ENCODE data around the gene IFNGR2.
A peak's percentile ranks its signal among the peaks of the same experiment; 100 is the strongest.
"Not testable (repeated sequence)": the region's sequence is repeated elsewhere in the genome, so short reads cannot be mapped to it uniquely, and the experiment has no call there.

IFNGR2 gene

DNA sequence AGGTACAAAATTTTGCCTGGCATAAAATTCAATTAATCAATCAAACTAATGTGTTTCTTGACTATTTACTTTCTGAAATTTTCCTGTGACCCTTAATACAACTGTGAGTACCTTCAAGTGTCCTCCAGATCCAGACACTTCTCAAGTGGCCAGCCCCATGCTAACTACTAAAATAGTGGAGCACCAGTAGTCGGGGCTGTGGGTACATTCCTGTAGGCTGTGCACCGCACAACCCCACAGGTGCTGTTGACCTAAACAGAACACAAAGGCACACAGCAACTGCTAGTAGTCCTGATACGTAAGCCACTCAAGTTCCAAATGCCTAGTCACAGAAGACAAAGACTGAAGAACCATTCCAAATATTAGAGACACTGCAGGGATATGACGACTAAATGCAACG lies 40.0 kb downstream of the IFNGR2 start:
- no peak for DNase-seq

DNA sequence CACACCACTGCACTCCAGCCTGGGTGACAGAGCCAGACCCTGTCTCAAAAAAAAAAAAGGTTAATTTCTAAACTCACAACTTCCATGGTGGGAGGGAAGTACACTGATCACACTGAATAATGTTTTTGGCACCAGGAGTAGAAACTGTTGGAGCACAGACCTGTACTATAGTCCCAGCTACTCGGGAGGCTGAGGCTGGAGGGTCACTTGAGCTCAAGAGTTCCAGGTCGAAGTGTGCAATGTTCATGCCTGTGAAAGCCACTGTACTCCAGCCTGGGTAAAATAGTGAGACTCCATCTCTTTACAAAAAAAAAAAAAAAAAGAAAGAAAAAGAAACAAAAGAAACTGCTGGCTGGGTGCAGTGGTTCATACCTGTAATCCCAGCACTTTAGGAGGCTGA lies 41.3 kb downstream of the IFNGR2 start:
- no peak for DNase-seq

DNA sequence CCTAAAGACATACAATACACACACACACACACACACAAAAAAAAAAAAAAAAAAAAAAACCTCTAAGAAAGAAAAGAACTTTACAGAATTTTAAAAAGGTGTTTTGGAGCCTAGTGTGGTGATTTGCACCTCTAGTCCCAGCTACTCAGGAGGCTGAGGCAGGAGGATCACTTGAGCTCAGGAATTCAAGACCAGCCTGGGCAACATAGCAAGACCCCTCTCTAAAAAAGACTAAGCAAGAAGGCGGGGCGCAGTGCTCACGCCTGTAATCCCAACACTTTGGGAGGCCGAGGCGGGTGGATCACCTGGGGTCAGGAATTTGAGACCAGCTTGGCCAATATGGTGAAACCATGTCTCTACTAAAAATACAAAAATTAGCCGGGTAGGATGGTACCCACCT lies 43.4 kb downstream of the IFNGR2 start:
- DNase-seq = not testable (repeated sequence)

DNA sequence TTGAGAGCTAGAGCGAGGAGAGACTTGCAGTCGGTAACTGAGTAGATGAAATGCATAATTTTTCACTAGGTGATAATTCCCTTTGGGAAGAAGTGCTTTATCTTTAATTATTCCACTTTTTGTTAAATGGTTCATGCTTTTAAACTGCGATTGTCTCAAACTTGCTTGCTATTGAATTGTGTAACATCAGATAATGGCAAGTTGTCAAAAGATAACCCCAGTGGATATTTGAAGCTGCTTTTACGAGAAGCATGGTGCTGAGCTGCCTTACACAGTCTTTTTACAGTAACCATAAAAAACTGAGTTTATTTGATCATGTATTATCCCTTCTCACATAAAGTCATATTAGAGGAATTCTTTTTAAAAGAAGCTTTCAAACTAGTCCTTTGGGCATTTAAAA lies 46.4 kb downstream of the IFNGR2 start:
- DNase-seq = no peak

DNA sequence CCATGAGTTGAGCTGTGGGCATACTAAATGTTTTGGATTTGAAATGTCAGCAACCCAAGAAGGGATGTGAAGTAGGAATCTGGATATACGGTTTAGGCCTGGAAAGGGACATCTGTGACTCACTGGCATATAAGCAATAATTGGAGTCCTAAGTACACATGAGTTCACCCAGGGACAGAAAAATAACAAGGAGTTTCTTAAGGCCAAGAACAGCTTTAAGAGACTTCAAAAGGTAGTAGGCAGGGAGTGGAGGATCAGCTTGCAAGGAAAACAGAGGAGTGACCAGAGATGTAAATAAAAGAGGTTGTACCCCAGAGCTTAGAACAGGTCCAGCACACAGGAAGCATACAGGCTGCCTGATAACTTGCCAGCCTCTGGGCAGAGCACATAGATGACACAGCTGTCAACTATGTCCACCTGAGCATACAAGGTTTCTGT lies 48.4 kb downstream of the IFNGR2 start:
- DNase-seq = no peak

DNA sequence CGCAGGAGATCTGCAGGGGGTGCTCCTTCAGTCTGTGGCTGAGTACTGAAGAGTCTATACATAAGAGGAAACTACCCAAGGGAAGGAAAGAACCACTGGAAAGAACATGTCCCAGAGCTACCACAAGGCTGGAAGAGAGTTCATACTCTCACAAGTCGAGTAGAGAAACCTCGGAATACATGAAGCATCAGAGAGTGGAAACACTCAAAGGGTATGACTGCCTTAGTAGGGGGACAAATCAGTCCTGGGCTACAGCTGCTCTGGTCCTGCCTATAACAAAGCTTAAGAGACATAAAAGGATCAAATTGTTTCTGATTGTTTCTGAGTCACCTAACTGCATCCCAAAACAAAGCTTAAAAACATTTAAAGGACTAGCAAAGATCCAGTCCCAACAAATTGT lies 49.1 kb downstream of the IFNGR2 start:
- no peak for DNase-seq

DNA sequence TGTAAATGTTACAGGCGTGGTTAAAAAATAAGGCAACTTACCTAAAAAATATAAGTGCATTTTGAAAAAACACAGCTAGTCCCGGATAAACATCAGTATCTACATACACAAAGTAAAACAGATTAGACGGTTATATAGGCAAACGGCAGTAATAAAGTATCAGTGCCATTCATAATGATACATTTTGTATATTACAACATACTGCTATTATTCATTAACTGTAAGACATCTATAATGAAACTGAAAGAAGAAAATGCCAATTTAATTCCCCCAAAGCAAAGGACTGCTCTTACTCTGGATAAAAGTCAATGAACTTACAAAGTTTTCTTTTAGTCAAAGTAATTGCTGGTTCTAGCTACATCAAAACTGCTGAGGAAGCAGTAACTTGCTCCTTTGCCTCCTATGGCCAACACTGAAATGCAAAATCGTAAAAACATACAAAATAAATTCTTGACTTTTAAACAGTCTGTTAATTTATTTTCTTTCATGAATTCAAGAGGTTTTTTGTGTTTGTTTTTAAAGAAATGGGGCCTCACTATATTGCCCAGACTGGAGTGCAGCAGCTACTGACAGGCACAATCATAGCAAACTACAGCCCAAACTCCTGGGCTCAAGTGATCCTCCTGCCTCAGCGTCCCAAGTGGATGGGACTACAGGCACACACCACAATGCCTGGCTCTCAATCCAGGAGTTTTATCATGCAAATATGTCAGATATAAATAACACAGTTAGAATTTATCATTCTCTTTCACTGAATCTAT lies 52.7 kb downstream of the IFNGR2 start:
- no peak for DNase-seq

DNA sequence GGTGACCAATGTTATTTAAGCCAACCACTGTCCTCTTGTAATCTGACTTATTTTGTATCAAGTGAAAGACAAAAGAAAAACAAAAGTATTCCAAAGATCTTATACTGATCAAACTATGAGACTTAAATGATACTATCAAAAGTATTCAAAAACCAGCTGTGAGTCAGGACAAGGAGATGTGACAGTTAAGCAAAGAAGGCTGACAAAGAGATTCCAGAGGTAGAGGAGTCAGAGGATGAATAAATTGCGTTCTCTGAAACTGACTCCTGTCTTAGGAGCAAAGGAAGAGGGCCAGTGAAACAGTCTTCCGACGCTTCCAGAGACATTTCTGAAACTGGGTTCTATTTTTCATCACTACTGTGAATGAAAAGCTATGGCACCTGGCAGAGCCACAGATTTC lies 55.6 kb downstream of the IFNGR2 start:
- no peak for DNase-seq

DNA sequence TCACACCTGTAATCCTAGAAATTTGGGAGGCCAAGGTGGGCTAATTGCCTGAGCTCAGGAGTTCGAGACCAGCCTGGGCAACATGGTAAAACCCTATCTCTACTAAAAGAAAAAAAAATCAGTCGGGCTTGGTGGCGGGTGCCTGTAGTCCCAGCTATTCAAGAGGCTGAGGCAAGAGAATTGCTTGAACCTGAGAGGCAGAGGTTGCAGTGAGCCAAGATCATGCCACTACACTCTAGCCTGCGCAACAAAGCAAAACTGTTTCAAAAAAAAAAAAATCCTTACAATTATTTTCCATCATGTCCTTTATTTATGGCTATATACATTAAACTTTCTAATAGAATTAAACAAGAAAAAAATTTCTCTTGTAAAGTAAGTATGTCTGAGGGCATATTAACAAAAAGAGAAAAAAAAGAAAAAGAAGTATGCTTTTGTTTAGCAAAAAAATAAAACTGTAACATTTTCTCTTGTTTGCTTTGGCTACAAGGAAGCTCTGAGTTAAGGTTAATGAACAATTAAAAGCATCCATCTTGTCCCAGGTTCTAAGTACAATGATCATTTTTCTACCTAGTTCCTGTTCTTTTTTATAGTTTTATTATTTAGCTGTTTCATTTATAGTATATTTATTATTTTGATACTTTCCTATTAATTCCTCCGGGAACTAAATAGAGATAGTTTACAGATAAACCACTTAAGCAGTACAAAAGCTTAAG lies 58.5 kb downstream of the IFNGR2 start:
- DNase-seq = no peak

DNA sequence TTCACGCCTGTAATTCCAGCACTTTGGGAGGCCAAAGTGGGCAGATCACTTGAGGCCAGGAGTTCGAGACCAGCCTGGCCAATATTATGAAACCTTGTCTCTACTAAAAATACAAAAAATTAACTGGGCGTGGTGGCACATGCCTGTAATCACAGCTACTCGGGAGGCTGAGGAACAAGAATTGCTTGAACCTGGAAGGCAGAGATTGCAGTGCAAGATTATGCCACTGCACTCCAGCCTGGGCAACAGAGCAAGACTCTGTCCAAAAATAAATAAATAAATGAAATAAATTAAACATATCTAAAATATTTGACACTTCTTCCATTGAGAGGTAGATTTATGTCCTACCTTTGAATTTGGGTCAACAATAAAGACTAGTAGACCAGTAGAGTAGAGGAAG lies 66.0 kb downstream of the IFNGR2 start:
- DNase-seq = not testable (repeated sequence)

DNA sequence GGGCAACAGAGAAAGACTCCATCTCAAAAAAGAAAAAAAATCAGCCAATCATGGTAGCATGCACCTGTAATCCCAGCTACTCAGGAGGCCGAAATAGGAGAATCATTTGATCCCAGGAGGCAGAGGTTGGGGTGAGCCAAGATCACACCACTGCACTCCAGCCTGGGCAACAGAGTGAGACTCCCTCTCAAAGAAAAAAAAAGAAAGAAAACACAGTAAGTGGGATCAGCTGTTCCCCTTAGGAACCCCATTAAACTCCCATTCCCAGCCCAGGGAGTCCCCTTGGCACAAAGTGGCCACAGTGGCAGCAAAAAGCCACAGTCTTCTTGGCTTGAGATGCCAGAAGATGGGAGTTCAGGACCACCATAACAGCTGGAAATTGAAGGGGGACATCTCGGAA lies 67.5 kb downstream of the IFNGR2 start:
- no peak for DNase-seq

DNA sequence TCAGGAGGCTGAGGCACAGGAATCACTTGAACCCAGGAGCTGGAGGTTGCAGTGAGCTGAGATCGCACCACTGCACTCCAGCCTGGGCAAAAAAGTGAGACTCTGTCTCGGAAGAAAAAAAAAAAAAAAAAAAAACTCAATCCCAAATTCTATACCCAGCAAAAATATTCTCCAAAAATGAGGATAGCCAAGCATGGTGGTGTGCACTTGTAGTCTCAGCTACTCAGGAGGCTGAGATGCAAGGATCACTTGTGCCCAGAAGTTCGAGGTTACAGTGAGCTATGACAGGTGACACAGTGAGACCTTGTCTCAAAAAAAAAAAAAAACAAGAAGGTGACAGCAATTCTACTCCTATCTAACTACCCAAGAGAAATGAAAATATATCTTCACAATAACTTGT lies 70.1 kb downstream of the IFNGR2 start:
- no peak for DNase-seq

DNA sequence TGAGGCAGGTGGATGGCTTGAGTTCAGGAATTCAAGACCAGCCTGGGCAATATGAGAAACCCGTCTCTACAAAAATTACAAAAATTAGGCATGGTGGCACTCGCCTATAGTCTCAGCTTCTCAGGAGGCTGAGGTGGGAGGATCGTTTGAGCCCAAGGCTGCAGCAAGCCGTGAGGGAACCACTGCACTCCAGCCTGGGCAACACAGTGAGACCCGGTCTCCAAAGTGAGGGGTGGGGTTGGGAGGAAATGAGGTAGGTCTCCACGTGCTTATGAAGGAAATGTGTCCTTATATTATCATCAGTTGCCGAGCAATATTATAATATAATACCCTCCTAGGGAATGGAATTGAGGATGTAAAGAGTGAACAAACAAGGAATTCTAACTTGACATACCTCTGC lies 73.9 kb downstream of the IFNGR2 start:
- DNase-seq = no peak

DNA sequence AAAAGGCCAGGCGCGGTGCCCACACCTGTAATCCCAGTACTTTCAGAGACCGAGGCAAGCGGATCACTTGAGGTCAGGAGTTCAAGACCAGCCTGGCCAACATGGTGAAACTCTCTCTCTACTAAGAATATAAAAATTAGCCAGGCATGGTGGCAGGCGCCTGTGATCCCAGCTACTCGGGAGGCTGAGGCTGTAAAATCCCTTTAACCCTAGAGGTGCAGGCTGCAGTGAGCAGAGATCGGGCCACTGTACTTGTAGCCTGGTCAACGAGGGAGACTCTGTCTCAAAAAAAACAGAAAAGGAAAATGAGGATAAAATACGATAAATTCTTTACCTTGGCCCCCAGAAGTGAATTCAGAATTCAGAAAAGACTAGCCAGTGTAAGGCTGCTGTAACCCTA lies 75.0 kb downstream of the IFNGR2 start:
- DNase-seq = no peak

DNA sequence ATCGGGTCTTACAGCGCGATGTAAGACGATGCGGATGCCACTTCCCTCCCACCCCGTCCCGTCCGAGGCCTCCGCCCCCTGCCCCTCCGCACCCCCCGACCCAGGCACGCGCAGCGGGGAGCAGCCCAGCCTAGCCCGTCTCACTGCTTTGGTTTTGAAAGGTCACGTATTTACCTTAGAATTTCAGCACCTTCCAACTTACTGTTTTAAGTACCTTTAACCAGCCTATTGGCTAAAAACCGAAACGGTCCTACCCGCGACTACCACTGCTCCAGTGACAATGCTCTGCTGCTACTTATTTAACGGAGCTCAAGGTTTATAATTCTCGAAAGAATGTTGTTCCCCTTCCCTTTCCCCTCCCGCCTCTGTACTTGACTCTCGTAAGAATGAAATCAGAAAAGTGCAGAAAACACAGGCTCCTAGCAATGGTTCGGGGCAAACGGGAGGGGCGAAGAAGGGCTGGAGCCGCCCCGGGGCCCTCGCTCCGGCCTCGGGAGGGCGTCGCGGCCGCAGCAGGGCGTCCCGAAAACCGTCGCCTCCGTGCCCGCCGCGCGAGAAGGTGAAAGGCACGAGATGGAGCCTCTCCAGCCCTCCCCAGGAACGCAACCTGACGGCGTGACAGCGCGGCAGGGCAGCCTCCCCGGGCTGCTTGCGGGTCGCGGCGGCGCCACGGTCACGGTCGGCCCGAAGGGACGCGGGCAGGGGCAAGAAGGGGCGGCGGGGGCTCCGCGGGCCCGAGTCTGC lies 75.9 kb downstream of the IFNGR2 start:
- DNase-seq = peak; percentile 70 to 79

DNA sequence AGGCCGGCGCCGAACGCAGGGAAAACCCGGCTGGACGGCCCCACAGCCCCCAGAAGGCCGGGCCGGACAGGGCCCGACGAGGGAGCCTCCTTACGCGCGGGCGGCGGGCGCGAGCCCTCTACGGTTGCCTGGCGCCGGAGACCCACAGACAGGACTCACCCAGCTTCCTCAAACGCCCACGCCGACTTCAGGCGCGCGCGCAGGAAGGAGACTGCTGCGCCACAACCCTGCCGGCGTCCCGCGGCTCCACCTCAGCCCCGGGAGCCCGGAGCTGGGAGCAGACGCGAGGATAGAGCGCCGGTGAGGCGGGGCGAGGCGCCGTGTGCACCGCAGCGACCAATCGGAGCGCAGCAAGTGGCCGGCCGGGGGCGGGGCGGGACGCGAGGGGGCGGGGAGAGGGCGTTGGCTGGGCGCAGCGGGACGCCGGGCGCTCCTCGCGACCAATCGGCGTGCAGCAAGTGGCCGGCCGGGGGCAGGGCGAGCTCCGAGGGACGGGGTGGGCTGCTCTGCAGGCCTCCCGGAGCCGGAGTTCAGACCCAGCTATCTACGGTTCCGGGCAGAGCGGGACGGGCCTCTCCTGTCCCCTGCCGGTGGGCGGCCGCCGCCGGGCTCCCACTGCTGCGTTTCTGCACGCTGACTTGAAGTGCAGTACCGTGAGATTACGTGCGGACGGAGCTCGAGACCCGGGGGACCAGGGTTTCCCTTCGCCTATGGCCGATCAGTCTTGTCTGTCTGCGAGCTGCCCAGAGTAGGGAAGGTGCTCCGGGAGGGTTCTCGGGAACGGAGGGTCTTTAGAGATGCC lies 76.7 kb downstream of the IFNGR2 start, which contains the start of gene TMEM50B:
TSS of gene TMEM50B (minus strand) at position 296 of the 802 bp plus-strand sequence. CDS start 11,089 bp downstream, outside the sequence.
- DNase-seq = peak; percentile 98 to 100

DNA sequence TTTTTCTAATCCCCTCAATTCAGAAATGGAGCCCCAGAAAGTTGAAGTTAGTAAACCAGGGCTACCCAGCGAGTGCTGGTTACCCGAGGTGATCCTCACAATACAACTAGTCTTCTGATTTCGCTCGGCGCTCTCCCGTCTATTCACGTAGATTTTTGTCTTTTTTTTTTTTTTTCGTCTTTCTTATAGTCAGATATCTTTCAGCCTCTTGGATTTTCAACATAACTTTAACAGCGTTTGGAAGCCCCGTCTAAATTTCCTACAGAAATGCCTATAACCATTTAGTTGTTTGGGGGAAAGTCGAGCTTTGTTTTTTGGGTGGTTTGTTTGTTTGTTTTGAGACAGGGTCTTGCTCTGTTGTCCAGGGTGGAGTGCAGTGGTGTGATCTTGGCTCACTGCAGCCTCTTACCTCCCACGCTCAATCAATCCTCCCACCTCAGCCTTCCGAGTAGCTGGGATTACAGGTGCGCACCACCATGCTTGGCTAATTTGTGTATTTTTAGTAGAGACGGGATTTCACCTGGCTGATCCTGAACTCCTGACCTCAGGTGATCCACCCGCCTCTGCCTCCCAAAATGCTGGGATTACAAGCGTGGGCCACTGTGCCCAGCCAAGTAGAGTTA lies 77.4 kb downstream of the IFNGR2 start:
- DNase-seq = no peak

DNA sequence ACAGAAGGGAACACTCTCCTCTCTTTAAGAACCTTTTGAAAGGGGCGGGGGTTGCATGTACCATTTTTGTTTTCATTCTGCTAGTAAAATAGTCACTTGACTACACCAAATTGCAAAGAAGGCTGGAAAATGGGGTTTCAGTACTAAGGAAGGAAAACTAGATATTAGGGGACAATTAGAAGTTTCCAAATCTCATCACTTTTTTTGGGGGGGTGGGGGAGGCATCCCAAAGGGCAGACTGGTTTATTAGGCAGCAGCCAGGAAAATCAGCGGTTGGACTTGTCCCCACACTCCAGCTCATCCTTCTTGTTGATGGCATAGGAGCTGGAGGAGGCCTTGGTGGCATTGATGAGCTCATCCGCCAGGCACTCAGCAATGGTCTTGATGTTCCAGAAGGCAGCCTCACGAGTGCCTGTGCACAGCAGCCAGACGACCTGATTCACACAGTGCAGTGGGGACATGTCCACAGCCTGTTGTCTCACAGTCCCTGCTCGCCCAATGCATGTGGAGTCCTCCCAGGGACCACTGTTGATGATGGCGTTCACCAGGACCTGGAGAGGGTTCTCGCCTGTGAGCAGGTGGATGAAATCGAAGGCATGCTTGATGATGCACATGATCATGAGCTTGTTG lies 78.2 kb downstream of the IFNGR2 start:
- DNase-seq = no peak

All from inflammatory macrophage treated with lipopolysaccharide for 1 hour (primary cell).